HepG2 (cell line): Measurements from ENCODE around the gene RRBP1. TPM values are rescaled to one million over a fixed set of nuclear protein-coding genes. Genes with fewer than 3 reads are reported as not detected.
A peak's percentile ranks its signal among the peaks of the same experiment; 100 is the strongest.

Experiments used
- ATM ChIP-seq: fragments of 450-650 bp; IDR thresholded peaks from 2 replicates; pipeline ENCODE4 v1.7.1; 2017; ENCODE audit warnings: mild to moderate bottlenecking, borderline replicate concordance
- DNMT3B ChIP-seq: conservative IDR thresholded peaks from 2 replicates; pipeline ENCODE4 v1.6.1; 2016; ENCODE audit warnings: missing biosample characterization, control low read depth
- JUN ChIP-seq: sonication (generic); formaldehyde crosslinking; IDR thresholded peaks from 2 replicates; pipeline ENCODE4 v1.4.0; 2020; ENCODE audit warnings: mild to moderate bottlenecking, missing genetic modification reagents
- KDM1A ChIP-seq: IDR thresholded peaks from 2 replicates; pipeline ENCODE4 v1.6.1; 2016; ENCODE audit warnings: missing compliant biosample characterization
- MEF2D ChIP-seq: sonication (generic); formaldehyde crosslinking; IDR thresholded peaks from 2 replicates; pipeline ENCODE4 v1.5.1; 2020; ENCODE audit warnings: mild to moderate bottlenecking, missing genetic modification reagents
- MYC ChIP-seq: sonication (generic); formaldehyde crosslinking; IDR thresholded peaks from 2 replicates; pipeline ENCODE4 v1.9.0; 2021; ENCODE audit warnings: missing genetic modification reagents, borderline replicate concordance
- NFRKB ChIP-seq: fragments of 450-650 bp; IDR thresholded peaks from 2 replicates; pipeline ENCODE4 v1.6.1; 2017
- NR2C2 ChIP-seq: sonication (generic); formaldehyde crosslinking; IDR thresholded peaks from 2 replicates; pipeline ENCODE4 v1.4.0; 2020; ENCODE audit warnings: missing genetic modification reagents, mild to moderate bottlenecking, moderate library complexity, borderline replicate concordance
- RARG ChIP-seq: sonication (generic); formaldehyde crosslinking; IDR thresholded peaks from 2 replicates; pipeline ENCODE4 v1.4.0; 2020; ENCODE audit warnings: low read depth, mild to moderate bottlenecking, missing genetic modification reagents
- RBAK ChIP-seq: sonication (generic); formaldehyde crosslinking; IDR thresholded peaks from 2 replicates; pipeline ENCODE4 v1.5.1; 2020; ENCODE audit warnings: mild to moderate bottlenecking, missing genetic modification reagents
- RNF2 ChIP-seq: fragments of 450-650 bp; conservative IDR thresholded peaks from 2 replicates; pipeline ENCODE4 v1.6.1; 2016; ENCODE audit warnings: low read depth
- ZC3H13 ChIP-seq: sonication (generic); formaldehyde crosslinking; IDR thresholded peaks from 2 replicates; pipeline ENCODE4 v1.8.1; 2023; ENCODE audit warnings: mild to moderate bottlenecking, missing genetic modification reagents, moderate library complexity
- ZC3H4 ChIP-seq: sonication (generic); formaldehyde crosslinking; IDR thresholded peaks from 2 replicates; pipeline ENCODE4 v1.4.0; 2020; ENCODE audit warnings: missing genetic modification reagents, borderline replicate concordance
- ZNF33A ChIP-seq: sonication (generic); formaldehyde crosslinking; IDR thresholded peaks from 2 replicates; pipeline ENCODE4 v1.5.1; 2020; ENCODE audit warnings: missing genetic modification reagents, mild to moderate bottlenecking, moderate library complexity, borderline replicate concordance
- ZNF567 ChIP-seq: sonication (generic); formaldehyde crosslinking; IDR thresholded peaks from 2 replicates; pipeline ENCODE4 v1.8.1; 2023; ENCODE audit warnings: mild to moderate bottlenecking, missing genetic modification reagents, borderline replicate concordance
- ZSCAN9 ChIP-seq: IDR thresholded peaks from 2 replicates; pipeline ENCODE4 v1.6.1; 2016; ENCODE audit warnings: borderline replicate concordance
- polyA plus RNA-seq, 8 experiments: library from polyadenylated mRNA; depleted of rRNA in 3 of 8; stranded (reverse) in 7 of 8; unstranded in 1 of 8; fragments of >200 nt; fragmentation: Illumina TruSeq in 4 of 8; extraction: Trizol in 4 of 8; gene quantifications; 2 replicates each; pipeline versions ENCODE4 v1.2.1 to v1.2.3, GENCODE V29; 2011 to 2016; ENCODE audit warnings: low read depth in 4 of 8, missing spikeins in 1 of 8, mixed read lengths in 1 of 8; ENCODE audit not compliant: insufficient read depth in 1 of 8
- total RNA-seq, 5 experiments: library from RNA; depleted of rRNA; stranded (reverse); fragments of >200 nt; fragmentation: Illumina TruSeq; extraction: Trizol; gene quantifications; 2 replicates each; pipeline ENCODE4 v1.2.3, GENCODE V29; 2016; ENCODE audit warnings: low read depth in 1 of 5
- TF ChIP-seq, protein P1 (sequence below): sonication (generic); formaldehyde crosslinking; IDR thresholded peaks from 2 replicates; pipeline ENCODE4 v1.9.0; 2021; ENCODE audit warnings: mild to moderate bottlenecking, missing genetic modification reagents
- TF ChIP-seq, protein P2 (sequence below): sonication (generic); formaldehyde crosslinking; IDR thresholded peaks from 2 replicates; pipeline ENCODE4 v1.4.0; 2020; ENCODE audit warnings: mild to moderate bottlenecking, missing genetic modification reagents
- TF ChIP-seq, protein P3 (sequence below): sonication (generic); formaldehyde crosslinking; IDR thresholded peaks from 2 replicates; pipeline ENCODE4 v1.5.0; 2020; ENCODE audit warnings: mild to moderate bottlenecking, low read depth, missing genetic modification reagents, borderline replicate concordance
- TF ChIP-seq, protein P4 (sequence below): sonication (generic); formaldehyde crosslinking; IDR thresholded peaks from 2 replicates; pipeline ENCODE4 v1.4.0; 2020; ENCODE audit warnings: mild to moderate bottlenecking, missing genetic modification reagents
- TF ChIP-seq, protein P5 (sequence below): IDR thresholded peaks from 2 replicates; pipeline ENCODE4 v1.6.1; 2016; ENCODE audit warnings: mild to moderate bottlenecking

The RRBP1 gene
- total and polyA plus RNA-seq, 2 of the 13 experiments (the other 11 are each of a cell fraction or from before 2014, with no cell fraction given): 150 to 222 TPM

DNA sequence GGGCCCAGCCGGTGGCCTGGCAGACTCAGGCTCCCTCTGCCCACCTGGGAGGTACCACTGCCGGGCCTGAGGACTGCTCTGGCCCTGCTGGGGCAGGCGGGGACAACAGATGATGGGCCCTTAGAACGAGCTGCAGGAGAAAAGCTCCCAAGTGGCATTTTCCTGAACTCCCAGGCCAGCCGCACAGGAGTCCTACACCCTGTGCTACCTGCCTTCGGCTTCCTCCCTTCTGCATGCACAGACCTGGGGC, 70.8 kb downstream of the RRBP1 start (continued):
- TF ChIP-seq, protein P1, sequence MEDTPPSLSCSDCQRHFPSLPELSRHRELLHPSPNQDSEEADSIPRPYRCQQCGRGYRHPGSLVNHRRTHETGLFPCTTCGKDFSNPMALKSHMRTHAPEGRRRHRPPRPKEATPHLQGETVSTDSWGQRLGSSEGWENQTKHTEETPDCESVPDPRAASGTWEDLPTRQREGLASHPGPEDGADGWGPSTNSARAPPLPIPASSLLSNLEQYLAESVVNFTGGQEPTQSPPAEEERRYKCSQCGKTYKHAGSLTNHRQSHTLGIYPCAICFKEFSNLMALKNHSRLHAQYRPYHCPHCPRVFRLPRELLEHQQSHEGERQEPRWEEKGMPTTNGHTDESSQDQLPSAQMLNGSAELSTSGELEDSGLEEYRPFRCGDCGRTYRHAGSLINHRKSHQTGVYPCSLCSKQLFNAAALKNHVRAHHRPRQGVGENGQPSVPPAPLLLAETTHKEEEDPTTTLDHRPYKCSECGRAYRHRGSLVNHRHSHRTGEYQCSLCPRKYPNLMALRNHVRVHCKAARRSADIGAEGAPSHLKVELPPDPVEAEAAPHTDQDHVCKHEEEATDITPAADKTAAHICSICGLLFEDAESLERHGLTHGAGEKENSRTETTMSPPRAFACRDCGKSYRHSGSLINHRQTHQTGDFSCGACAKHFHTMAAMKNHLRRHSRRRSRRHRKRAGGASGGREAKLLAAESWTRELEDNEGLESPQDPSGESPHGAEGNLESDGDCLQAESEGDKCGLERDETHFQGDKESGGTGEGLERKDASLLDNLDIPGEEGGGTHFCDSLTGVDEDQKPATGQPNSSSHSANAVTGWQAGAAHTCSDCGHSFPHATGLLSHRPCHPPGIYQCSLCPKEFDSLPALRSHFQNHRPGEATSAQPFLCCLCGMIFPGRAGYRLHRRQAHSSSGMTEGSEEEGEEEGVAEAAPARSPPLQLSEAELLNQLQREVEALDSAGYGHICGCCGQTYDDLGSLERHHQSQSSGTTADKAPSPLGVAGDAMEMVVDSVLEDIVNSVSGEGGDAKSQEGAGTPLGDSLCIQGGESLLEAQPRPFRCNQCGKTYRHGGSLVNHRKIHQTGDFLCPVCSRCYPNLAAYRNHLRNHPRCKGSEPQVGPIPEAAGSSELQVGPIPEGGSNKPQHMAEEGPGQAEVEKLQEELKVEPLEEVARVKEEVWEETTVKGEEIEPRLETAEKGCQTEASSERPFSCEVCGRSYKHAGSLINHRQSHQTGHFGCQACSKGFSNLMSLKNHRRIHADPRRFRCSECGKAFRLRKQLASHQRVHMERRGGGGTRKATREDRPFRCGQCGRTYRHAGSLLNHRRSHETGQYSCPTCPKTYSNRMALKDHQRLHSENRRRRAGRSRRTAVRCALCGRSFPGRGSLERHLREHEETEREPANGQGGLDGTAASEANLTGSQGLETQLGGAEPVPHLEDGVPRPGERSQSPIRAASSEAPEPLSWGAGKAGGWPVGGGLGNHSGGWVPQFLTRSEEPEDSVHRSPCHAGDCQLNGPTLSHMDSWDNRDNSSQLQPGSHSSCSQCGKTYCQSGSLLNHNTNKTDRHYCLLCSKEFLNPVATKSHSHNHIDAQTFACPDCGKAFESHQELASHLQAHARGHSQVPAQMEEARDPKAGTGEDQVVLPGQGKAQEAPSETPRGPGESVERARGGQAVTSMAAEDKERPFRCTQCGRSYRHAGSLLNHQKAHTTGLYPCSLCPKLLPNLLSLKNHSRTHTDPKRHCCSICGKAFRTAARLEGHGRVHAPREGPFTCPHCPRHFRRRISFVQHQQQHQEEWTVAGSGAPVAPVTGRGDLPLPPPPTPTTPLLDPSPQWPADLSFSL (CRISPR knock-in tag): no peak
- TF ChIP-seq NFRKB: no peak
- TF ChIP-seq MYC (CRISPR knock-in tag): 0 out of 2 replicates have a peak, but pooled peaks have one; percentile 50
- TF ChIP-seq NR2C2: no peak
- 0 out of 2 replicates have a peak, but pooled peaks have one; percentile 77 for TF ChIP-seq ZC3H13 (CRISPR knock-in tag)
- TF ChIP-seq RNF2: no peak
- TF ChIP-seq DNMT3B: no peak
- TF ChIP-seq MEF2D (CRISPR knock-in tag): no peak
- TF ChIP-seq RARG (CRISPR knock-in tag): no peak
- no peak for TF ChIP-seq ZC3H4
- TF ChIP-seq KDM1A (CRISPR knock-in tag): no peak
- TF ChIP-seq, protein P2, sequence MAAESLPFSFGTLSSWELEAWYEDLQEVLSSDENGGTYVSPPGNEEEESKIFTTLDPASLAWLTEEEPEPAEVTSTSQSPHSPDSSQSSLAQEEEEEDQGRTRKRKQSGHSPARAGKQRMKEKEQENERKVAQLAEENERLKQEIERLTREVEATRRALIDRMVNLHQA (CRISPR knock-in tag): no peak
- TF ChIP-seq ZSCAN9 (CRISPR knock-in tag): no peak
- TF ChIP-seq ATM: no peak
- no peak for TF ChIP-seq JUN (CRISPR knock-in tag)
- TF ChIP-seq, protein P3, sequence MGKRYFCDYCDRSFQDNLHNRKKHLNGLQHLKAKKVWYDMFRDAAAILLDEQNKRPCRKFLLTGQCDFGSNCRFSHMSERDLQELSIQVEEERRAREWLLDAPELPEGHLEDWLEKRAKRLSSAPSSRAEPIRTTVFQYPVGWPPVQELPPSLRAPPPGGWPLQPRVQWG (CRISPR knock-in tag): no peak
- TF ChIP-seq, protein P4, sequence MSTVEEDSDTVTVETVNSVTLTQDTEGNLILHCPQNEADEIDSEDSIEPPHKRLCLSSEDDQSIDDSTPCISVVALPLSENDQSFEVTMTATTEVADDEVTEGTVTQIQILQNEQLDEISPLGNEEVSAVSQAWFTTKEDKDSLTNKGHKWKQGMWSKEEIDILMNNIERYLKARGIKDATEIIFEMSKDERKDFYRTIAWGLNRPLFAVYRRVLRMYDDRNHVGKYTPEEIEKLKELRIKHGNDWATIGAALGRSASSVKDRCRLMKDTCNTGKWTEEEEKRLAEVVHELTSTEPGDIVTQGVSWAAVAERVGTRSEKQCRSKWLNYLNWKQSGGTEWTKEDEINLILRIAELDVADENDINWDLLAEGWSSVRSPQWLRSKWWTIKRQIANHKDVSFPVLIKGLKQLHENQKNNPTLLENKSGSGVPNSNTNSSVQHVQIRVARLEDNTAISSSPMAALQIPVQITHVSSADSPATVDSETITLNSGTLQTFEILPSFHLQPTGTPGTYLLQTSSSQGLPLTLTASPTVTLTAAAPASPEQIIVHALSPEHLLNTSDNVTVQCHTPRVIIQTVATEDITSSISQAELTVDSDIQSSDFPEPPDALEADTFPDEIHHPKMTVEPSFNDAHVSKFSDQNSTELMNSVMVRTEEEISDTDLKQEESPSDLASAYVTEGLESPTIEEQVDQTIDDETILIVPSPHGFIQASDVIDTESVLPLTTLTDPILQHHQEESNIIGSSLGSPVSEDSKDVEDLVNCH (CRISPR knock-in tag): no peak
- TF ChIP-seq RBAK: no peak
- TF ChIP-seq ZNF33A: no peak
- TF ChIP-seq ZNF567 (CRISPR knock-in tag): no peak
- TF ChIP-seq, protein P5, sequence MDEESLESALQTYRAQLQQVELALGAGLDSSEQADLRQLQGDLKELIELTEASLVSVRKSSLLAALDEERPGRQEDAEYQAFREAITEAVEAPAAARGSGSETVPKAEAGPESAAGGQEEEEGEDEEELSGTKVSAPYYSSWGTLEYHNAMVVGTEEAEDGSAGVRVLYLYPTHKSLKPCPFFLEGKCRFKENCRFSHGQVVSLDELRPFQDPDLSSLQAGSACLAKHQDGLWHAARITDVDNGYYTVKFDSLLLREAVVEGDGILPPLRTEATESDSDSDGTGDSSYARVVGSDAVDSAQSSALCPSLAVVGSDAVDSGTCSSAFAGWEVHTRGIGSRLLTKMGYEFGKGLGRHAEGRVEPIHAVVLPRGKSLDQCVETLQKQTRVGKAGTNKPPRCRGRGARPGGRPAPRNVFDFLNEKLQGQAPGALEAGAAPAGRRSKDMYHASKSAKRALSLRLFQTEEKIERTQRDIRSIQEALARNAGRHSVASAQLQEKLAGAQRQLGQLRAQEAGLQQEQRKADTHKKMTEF (CRISPR knock-in tag): 0 out of 2 replicates have a peak, but pooled peaks have one; percentile 14
